ENCODE results near the gene GJA3.
A peak's percentile ranks its signal among the peaks of the same experiment; 100 is the strongest.

Gene GJA3

GRCh38 chr13:20150561-20150960 lies 10.3 kb downstream of the GJA3 start:
- no peak for DNase-seq (ENCODE audit: low spot score)

DNA sequence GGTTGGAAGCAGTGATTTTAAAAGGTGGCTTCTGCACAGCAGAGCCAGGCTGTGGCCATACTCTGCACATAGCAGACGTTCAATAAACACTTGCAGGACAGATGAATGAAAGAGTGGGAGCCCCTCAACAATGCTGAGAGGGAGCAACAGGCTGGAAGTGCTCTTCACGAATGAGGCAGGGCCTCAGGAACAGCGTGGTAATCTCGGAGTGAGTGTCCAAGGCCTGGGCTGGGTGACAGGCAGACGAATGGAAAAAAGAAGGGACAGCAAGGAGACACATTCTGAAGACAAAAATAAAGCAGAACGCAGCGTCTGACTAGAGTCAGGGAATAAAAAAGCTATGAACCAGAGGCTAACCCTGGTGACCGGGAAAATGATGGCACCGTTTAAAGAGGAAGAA lies 11.1 kb downstream of the GJA3 start:
- no peak for DNase-seq (ENCODE audit: low spot score)

- DNase-seq (ENCODE audit: low spot score), result no peak
Observed at GRCh38 chr13:20148501-20149183, 12.2 kb downstream of the GJA3 start.

DNA sequence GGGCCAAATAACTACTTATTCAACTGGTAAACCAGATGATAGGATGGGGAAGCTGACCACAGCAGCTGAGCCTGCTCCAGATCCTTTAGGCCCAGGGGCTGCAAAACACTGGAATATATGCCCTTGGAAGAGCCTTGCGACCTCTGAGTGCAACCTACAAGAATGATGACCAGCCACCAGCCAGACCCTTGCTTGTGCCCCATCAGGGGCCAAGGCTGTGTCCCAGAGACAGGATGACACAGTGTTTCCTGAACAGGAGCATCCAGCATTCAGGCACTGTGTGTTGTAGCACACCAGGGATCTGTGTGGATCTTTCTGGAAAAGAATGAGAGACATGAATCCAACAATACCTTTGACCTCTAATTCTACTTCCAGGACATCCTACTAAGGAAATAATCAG lies 14.5 kb downstream of the GJA3 start:
- DNase-seq (ENCODE audit: low spot score), result no peak

DNA sequence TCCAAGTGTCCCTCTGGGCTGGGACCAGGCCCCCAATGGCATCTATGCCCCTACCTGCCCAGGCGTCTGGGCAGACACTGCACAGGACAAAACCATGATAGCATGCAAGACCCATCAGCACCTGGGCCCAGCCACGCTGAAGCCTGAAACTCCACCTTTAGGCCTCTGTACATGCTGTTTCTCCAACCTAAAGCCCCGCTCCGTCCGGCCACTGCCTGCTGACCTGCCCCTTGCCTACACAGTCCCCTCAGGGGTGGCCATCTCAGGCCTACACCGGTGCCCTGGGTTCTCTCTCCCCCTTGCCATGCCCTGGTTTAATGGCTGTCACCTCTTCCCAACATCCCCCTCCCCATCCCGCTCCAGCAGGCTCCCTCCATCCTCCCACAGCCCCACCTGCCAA lies 15.3 kb downstream of the GJA3 start:
- no peak for DNase-seq (ENCODE audit: low spot score)

- DNase-seq (ENCODE audit: low spot score), result no peak
Observed at GRCh38 chr13:20144141-20144850, 16.6 kb downstream of the GJA3 start.

DNA sequence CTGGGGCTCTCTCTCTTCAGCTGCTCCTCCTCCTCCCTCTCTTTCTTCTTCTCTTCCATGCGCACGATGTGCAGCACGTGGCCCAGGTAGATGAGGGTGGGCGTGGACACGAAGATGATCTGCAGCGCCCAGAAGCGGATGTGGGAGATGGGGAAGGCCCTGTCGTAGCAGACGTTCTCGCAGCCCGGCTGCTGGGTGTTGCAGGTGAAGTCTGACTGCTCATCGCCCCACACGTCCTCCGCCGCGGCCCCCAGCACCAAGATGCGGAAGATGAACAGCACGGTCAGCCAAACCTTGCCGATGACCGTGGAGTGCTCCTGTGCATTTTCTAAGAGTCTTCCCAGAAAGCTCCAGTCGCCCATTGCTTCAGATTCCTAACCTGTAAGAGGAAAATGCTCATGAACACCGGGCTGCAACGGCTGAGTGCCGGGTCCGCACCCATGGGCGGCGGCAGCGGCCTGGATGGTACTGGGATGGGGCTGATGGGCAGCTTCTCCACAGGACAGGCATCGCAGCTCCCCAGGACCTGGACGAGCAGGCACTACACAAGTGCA lies 17.8 kb downstream of the GJA3 start:
- no peak for DNase-seq (ENCODE audit: low spot score)

- no peak for DNase-seq (ENCODE audit: low spot score)
Observed at GRCh38 chr13:20142023-20142926, 18.6 kb downstream of the GJA3 start.

GRCh38 chr13:20141238-20142022 lies 19.4 kb downstream of the GJA3 start:
- no peak for DNase-seq (ENCODE audit: low spot score)

GRCh38 chr13:20140487-20140886 lies 20.4 kb downstream of the GJA3 start:
- no peak for DNase-seq (ENCODE audit: low spot score)

- DNase-seq (ENCODE audit: low spot score), result no peak
Observed at GRCh38 chr13:20137875-20138274, 23.0 kb downstream of the GJA3 start.

DNA sequence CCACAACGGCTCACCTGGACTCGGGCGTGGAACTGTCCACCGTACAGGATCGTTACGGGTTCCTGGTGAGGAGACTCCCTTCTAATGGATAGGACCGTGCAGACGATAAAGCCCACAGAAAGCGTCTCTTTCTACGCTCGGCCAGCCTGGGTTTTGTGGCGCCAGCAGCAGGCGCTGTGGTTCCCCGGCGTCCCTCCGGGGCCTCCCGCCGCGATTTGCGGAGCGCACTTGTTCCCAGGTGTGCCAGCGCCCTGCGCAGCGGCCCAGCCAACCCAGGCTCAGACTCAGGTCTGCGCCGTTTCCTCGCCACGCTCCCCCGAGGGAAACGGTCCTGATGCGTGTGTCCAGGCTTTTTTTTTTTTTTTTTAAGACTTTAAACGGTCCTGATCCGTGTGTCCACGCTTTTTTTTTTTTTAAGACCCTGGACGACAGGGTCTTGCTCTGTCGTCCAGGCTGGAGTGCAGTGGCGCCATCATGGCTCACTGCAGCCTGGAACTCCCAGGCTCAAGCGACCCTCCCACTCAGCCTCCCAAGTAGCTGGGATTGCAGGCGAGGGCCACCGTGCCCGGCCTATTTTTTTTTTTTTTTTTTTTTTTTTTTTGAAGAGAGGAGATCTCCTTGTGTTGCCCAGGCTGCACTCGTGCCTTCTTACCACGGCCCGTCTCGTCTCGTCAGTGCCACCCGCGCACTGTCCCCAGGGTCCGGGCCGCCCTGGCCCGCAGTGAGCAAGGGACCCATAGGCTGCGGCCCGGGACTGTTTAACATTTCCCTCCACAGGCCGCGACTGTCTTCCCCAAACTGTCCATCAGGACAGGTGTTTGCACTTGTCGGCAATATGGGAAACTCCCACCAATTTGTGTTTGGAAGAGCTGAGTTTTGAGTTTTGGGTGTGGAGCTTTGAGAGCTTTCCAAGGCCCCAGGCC lies 23.8 kb downstream of the GJA3 start:
- peak; percentile 70 for DNase-seq (ENCODE audit: low spot score)

- DNase-seq (ENCODE audit: low spot score), result no peak
Observed at GRCh38 chr13:20134732-20135131, 26.1 kb downstream of the GJA3 start.

GRCh38 chr13:20132052-20132634 lies 28.7 kb downstream of the GJA3 start:
- DNase-seq (ENCODE audit: low spot score), result no peak

DNA sequence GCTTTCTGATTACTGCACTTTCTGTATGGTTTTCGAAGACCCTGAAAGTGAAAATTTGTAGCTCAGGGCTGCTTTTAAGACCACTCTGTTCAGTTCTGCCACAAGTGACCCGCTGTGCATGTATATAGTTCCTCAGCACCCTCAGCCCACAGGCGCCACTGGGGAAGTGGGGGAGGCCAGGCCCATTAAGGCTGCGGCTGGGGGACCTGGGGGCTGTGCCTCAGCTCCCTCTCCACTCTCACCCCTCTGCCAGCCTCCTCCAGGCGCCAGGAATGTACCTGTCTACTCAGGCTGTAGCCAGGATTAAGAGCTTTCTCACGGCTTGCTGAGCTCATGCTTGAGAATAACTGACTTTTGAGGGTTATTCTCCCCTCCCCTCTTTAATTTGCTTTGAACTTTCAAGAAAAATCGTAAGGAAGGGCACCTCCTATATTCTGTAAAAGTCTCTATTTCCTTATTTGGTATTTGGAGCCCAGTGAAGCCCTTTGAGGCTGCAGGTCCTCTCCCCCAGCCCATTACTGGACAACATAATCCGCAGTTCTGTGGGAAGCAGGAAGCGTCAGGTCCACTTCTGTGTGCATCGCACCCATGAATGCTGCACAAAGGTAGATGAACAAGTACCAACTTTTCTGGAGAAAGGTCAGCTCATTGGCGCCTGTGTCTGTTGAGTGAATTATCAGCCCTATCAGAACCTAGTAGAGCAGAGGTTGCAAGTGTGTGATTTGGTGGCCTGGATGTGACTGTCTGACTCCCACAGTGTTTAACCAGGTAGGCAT lies 29.6 kb downstream of the GJA3 start:
- DNase-seq (ENCODE audit: low spot score), result no peak

GRCh38 chr13:20130652-20131051 lies 30.2 kb downstream of the GJA3 start:
- DNase-seq (ENCODE audit: low spot score), result no peak

GRCh38 chr13:20130012-20130411 lies 30.8 kb downstream of the GJA3 start:
- DNase-seq (ENCODE audit: low spot score), result peak; percentile 0

DNA sequence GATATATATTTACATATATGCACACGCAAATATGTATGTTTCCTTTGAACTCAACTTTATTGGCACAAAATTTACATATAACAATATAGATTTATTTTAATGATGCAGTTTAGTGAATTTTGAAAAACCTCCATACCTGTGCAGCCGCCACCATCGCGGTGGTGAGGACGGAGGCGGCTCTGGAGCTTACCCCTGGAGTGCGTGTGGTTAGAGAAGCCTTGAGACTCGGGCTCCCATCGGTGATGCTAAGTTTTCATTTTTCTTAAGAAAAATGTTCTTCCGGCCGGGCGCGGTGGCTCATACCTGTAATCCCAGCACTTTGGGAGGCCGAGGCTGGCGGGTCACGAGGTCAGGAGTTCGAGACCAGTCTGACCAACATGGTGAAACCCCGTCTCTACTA lies 31.8 kb downstream of the GJA3 start:
- DNase-seq (ENCODE audit: low spot score), result peak; percentile 11

DNA sequence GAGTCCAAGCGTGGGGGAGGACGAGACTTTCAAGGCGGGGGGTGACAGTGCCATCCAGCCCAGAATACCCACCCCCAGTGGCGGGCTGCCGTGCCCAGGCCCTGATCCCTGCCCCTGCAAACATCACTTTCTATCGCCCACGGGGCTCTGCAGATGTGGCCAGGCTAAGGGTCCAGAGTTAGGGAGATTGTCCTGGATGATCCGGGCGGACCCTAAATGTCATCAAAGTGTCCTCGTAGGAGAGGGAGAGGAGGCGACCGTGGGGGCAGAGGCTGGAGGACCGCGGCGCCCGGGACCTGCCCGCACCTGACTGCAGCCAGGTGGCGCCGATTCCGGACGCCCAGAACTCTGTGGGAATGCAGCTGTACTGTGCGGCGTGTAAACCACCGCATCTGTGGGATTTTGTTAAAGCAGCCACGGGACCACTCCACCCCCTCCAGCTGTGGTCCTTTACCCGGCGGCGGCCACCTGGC lies 32.4 kb downstream of the GJA3 start:
- peak; percentile 51 for DNase-seq (ENCODE audit: low spot score)
